Measurements from ENCODE around the gene TDP2. TPM values are rescaled to one million over a fixed set of nuclear protein-coding genes. Genes with fewer than 3 reads are reported as not detected.

TDP2 gene
- polyA plus RNA-seq, 1 experiment, result 16.8 TPM

DNA sequence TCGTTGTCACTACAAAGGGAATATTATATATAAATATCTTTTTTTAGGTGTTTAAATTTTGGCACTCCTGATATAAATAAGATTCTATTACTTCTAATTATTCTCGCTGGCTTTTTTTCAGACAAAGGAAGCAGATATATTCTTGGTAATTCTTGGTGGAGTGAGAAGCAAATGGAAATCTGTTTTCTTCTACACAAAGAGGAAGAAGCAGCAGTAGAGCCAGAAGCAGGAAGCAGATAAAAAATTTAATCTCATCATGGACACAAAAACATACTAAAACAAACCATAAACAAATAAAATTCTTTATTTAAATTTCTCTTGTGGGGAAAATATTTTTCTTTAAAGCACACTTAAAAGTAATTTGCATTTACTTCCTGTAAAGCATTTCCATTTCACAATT, 17.0 kb downstream of the TDP2 start:
- Histone ChIP-seq H3K4me3 (ENCODE audit: low read depth, low read length) (no peak overlapping the region), H3K36me3 (ENCODE audit: control insufficient read depth, insufficient read depth, low read length) (peaks cover 4% of the 10 kb centered on the region; the same call in 1 of the 2 replicates), H3K27me3 (ENCODE audit: control insufficient read depth, insufficient read depth, low read length) (0 out of 2 replicates have a peak, but pooled peaks cover 3% of the 10 kb centered on the region)
- ChIA-PET POLR2A (no interaction called here), CTCF (no interaction called here)
- no peak for DNase-seq (ENCODE audit: low read depth)
- TF ChIP-seq, protein P1, sequence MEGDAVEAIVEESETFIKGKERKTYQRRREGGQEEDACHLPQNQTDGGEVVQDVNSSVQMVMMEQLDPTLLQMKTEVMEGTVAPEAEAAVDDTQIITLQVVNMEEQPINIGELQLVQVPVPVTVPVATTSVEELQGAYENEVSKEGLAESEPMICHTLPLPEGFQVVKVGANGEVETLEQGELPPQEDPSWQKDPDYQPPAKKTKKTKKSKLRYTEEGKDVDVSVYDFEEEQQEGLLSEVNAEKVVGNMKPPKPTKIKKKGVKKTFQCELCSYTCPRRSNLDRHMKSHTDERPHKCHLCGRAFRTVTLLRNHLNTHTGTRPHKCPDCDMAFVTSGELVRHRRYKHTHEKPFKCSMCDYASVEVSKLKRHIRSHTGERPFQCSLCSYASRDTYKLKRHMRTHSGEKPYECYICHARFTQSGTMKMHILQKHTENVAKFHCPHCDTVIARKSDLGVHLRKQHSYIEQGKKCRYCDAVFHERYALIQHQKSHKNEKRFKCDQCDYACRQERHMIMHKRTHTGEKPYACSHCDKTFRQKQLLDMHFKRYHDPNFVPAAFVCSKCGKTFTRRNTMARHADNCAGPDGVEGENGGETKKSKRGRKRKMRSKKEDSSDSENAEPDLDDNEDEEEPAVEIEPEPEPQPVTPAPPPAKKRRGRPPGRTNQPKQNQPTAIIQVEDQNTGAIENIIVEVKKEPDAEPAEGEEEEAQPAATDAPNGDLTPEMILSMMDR (IDR thresholded peaks at IDR 0.05; ENCODE audit: insufficient read depth, low read depth, low read length), result no peak

DNA sequence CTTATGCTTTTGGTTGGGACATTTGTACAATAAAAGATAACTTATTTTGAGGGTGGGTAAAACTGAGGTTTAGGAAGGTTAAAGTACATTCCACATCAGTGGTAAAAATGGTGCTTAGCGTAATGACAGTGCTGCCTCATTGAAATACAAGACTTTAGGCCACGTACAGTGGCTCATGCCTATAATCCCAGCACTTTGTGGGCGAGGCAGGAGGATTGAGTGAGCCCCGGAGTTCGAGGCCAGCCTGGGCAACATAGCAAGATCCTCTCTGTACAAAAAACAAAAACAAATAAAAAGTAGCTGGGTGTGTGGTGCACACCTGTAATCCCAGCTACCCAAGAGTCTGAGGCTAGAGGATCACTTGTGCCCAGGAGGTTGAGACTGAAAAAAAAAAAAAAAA, 18.4 kb downstream of the TDP2 start:
- Histone ChIP-seq H3K36me3 (ENCODE audit: control insufficient read depth, insufficient read depth, low read length) (peaks cover 4% of the 10 kb centered on the region; the same call in 1 of the 2 replicates), H3K27me3 (ENCODE audit: control insufficient read depth, insufficient read depth, low read length) (0 out of 2 replicates have a peak, but pooled peaks cover 6% of the 10 kb centered on the region), H3K4me3 (ENCODE audit: low read depth, low read length) (no peak overlapping the region)
- CTCF ChIA-PET, result interaction anchor here (1.7 kb wide), 1 partner anchor 69 kb away, joined by 4 read pairs; no protein-coding TSS in a partner anchor
- TF ChIP-seq, protein P1 (IDR thresholded peaks at IDR 0.05; ENCODE audit: insufficient read depth, low read depth, low read length), result no peak
- DNase-seq (ENCODE audit: low read depth), result no peak
- POLR2A ChIA-PET, result no interaction called here

DNA sequence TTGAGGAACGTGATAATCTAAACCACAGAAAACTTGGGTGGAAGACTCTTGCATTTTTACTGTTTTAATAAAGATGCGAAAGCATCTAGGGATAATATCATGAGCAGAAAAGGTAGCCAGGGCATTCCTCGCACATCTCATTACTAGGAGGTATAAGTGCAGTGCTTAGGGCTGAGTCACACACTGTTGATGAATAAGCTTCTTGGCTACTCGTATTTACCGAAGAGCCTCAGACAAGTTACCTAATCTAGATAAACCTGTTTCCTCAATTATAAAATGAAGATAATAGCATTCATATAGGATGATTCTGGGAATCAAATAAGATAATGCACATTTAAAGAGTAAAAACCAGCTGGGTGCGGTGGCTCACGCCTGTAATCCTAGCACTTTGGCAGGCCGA, 19.9 kb downstream of the TDP2 start:
- no peak for DNase-seq (ENCODE audit: low read depth)
- H3K36me3 ChIP-seq (ENCODE audit: control insufficient read depth, insufficient read depth, low read length), result no peaks in the 10 kb centered on the region
- ChIA-PET CTCF (interaction anchor here (1.7 kb wide), 1 partner anchor 67 kb away, joined by 4 read pairs; no protein-coding TSS in a partner anchor), POLR2A (no interaction called here)
- no peak overlapping the region for H3K4me3 ChIP-seq (ENCODE audit: low read depth, low read length)
- 0 out of 2 replicates have a peak, but pooled peaks cover 6% of the 10 kb centered on the region for H3K27me3 ChIP-seq (ENCODE audit: control insufficient read depth, insufficient read depth, low read length)
- TF ChIP-seq, protein P1 (IDR thresholded peaks at IDR 0.05; ENCODE audit: insufficient read depth, low read depth, low read length), result no peak

DNA sequence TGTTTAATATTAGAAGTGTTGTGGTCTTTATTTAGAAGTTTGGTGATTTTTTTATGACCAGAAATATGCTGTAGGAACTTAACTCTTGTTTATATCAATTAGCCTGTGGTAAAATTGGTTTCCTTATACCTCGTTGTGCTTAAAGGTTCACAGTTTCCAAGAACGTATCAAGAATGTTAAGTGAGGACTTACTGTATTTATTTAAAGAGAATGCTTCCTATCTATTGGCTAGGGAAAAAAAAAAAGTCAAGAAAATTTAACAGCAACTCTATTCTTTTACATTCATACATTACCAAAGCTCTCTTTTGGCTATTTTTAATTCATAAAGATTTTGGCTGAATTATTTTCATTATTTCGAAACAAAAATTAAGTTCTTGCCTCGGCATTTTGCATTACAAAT, 22.3 kb downstream of the TDP2 start:
- ChIA-PET CTCF (no interaction called here), POLR2A (no interaction called here)
- H3K36me3 ChIP-seq (ENCODE audit: control insufficient read depth, insufficient read depth, low read length), result no peaks in the 10 kb centered on the region
- H3K27me3 ChIP-seq (ENCODE audit: control insufficient read depth, insufficient read depth, low read length), result 0 out of 2 replicates have a peak, but pooled peaks cover 6% of the 10 kb centered on the region
- no peak for DNase-seq (ENCODE audit: low read depth)
- TF ChIP-seq, protein P1 (IDR thresholded peaks at IDR 0.05; ENCODE audit: insufficient read depth, low read depth, low read length), result no peak
- no peak overlapping the region for H3K4me3 ChIP-seq (ENCODE audit: low read depth, low read length)

DNA sequence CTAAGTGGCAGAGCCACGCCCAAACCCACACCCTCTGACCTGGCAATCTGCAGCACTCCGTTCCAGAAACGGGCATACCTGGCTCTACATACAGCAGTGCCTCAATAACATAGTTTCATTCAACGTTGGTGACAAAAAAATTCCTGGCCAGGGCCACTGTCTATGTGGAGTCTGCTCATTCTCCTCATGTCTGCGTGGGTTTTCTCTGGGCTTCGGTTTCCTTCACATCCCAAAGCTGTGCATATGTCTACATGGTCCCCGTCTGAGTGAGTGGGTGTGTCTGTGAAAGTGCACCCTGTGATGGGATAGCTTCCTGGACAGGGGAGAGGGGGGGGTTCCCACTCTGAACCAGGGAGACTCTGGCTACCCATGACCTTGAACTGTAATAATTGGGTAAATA, 22.8 kb downstream of the TDP2 start:
- no peaks in the 10 kb centered on the region for H3K36me3 ChIP-seq (ENCODE audit: control insufficient read depth, insufficient read depth, low read length)
- TF ChIP-seq, protein P1 (IDR thresholded peaks at IDR 0.05; ENCODE audit: insufficient read depth, low read depth, low read length), result no peak
- H3K27me3 ChIP-seq (ENCODE audit: control insufficient read depth, insufficient read depth, low read length), result 0 out of 2 replicates have a peak, but pooled peaks cover 6% of the 10 kb centered on the region
- no peak for DNase-seq (ENCODE audit: low read depth)
- no peak overlapping the region for H3K4me3 ChIP-seq (ENCODE audit: low read depth, low read length)
- CTCF ChIA-PET, result no interaction called here
- POLR2A ChIA-PET, result no interaction called here
